8988T (cell line): ENCODE data around the gene ZNF526.

Source experiments
- DNase-seq: peaks from one replicate; pipeline ENCODE4 v3.0.0; 2011

ZNF526 gene

GRCh38 chr19:42268142-42268703 lies 48.1 kb downstream of the ZNF526 start:
- peak; percentile 69 for DNase-seq

GRCh38 chr19:42268704-42269477 lies 48.8 kb downstream of the ZNF526 start, which contains the start of gene CIC:
CIC (plus strand) TSS chr19:42269252; CDS start chr19:42271784, 2,532 bp downstream.
- peak; percentile 87 for DNase-seq

DNA sequence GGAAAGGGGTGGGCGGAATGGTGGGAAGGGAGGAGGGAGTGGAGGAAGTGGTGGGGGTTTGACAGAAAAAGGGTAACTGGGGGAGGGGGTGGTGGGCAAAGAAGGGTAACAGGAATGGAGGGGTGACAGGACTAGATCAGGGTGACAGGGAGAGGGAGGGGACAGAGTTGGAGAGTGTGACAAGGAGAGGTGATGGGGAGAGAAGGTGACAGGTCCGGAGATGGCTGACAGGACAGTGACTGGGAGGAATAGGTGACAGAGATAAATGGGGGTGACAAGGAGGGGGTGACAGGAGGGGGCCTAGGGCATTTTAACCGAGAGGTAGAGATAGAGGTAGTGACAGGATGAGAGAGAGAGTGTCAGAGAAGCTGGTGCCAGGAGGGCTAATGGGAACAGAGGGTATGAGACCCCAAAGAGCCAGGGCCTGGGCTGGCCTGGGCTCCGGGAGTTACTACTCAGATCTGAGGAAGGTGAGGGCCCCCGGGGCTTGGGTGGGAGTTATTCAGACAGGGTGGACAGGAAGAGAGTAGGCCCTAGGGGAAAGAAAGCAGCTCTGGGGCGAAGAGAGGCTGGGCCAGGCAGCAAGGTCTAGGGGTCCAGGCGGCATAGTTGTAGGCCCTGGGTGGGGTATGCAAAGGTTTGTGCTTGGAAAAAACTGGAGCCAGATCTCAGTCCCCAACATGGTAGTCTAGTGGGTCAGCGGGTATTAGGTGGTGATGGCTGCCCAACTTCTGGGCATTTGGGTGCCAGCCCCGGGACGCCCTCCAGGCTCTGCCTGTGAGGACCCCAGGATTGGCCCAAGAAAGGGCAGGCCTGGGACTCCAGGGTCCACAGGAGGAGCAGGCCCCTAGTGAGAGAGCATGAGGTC lies 49.6 kb downstream of the ZNF526 start:
- no peak for DNase-seq

- no peak for DNase-seq
Measured at GRCh38 chr19:42270346-42271044, 50.4 kb downstream of the ZNF526 start.

- no peak for DNase-seq
Measured at GRCh38 chr19:42271045-42271419, 50.9 kb downstream of the ZNF526 start.

DNA sequence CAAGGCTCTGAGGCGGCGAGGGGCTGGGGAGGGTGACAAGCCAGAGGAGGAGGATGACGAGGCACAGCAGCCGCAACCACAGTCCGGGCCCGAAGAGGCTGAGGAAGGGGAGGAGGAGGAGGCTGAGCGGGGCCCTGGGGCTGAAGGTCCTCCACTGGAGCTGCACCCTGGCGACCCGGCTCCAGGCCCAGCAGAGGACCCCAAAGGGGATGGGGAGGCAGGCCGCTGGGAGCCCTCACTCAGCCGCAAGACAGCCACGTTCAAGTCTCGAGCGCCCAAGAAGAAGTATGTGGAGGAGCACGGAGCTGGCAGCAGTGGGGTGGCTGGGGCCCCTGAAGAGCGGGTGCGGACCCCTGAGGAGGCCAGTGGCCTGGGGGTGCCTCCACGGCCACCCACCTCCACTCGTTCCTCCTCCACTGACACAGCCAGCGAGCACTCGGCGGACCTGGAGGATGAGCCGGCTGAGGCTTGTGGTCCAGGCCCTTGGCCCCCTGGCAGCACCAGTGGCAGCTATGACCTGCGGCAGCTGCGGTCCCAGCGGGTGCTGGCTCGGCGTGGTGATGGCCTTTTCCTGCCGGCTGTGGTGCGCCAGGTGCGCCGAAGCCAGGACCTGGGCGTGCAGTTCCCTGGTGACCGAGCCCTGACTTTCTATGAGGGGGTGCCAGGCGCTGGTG lies 51.9 kb downstream of the ZNF526 start:
- DNase-seq = no peak

DNA sequence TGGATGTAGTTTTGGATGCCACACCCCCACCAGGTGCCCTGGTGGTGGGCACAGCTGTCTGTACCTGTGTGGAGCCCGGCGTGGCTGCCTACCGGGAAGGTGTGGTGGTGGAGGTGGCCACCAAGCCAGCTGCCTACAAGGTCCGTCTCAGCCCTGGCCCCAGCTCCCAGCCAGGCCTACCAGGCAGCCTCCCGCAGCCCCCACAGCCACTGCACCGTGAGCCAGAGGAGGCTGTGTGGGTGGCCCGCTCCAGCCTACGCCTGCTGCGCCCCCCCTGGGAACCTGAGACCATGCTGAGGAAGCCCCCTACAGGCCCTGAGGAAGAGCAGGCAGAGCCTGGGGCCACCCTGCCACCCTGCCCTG lies 52.4 kb downstream of the ZNF526 start:
- no peak for DNase-seq

GRCh38 chr19:42272989-42273406 lies 52.9 kb downstream of the ZNF526 start:
- DNase-seq = no peak

GRCh38 chr19:42273407-42274064 lies 53.4 kb downstream of the ZNF526 start:
- no peak for DNase-seq

DNA sequence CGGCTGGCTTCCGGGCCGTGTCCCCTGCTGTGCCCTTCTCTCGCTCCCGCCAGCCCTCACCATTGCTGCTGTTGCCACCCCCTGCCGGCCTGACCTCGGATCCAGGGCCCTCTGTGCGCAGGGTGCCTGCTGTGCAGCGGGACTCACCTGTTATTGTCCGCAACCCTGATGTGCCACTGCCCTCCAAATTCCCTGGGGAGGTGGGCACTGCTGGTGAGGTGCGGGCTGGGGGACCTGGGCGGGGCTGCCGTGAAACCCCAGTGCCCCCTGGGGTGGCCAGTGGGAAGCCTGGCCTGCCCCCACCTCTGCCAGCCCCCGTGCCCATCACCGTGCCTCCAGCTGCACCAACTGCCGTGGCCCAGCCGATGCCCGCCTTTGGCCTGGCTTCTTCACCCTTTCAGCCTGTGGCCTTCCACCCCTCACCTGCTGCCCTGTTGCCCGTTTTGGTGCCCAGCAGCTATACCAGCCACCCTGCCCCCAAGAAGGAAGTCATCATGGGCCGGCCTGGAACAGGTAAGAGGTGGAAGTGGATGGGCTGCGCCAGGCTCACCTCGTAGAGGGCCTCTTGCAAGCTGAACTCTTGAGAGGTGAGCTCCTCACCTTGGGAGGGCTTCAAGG lies 54.1 kb downstream of the ZNF526 start:
- no peak for DNase-seq

DNA sequence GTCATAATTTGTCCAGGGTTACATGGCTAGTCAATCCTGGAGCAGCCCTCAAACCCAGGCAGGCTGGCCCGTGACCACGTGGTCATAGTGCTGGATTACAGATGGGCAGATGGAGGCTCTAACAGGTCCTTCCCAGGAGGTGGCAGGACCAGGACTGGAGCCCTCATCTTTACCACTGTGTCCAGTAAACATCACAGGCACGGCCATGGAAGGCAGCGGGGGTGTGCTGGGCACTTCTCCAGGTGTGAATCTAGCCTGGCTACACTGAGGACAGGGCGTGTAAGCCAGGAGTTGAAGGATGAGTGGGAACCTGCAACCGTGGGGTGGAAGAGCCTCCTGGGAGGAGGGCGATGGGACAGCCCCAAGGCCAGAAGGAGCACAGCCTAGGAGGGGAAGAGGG lies 55.0 kb downstream of the ZNF526 start:
- DNase-seq = no peak

GRCh38 chr19:42275517-42275916 lies 55.4 kb downstream of the ZNF526 start:
- no peak for DNase-seq

GRCh38 chr19:42276284-42276683 lies 56.2 kb downstream of the ZNF526 start:
- DNase-seq = no peak

- no peak for DNase-seq
Measured at GRCh38 chr19:42276821-42277220, 56.7 kb downstream of the ZNF526 start.
